Stimulated activated CD4-positive, alpha-beta T cell treated with anti-CD3 and anti-CD28 coated beads, Interleukin-4, amount 100 ng/mL, for 24 hours (primary cell): ENCODE results near the gene TRIM3.
A peak's percentile ranks its signal among the peaks of the same experiment; 100 is the strongest.

ENCODE experiments used
- DNase-seq: peaks from one replicate; pipeline ENCODE4 v3.0.0-alpha.2; 2020

TRIM3 gene

DNA sequence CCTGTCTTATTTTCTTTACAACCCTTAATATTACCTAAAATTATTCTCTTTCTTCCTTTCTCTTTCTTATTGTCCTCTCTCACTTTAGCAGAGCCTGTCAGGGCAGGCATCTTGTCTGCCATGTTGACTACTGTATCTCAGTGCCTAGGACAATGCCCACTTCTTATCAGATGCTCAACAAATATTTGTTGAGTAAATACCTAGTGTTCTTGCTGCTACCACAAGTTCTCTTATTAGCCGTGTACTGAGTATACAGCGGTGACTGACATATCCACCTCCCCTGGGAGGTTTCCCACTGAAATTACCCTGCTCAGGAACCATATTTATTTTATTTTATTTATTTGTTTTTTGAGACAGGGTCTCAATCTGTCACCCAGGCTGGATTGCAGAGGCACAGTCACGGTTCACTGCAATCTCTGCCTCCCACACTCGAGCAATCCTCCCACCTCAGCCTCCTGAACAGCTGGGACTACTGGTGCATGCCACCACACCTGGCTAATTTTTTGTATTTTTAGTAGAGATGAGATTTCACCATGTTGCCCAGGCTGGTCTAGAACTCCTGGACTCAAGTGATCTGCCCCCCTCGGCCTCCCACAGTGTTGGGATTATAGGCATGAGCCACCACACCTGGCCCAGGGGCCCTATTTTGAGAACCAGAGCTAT is 39.6 kb downstream of the TRIM3 start:
- no peak for DNase-seq

DNA sequence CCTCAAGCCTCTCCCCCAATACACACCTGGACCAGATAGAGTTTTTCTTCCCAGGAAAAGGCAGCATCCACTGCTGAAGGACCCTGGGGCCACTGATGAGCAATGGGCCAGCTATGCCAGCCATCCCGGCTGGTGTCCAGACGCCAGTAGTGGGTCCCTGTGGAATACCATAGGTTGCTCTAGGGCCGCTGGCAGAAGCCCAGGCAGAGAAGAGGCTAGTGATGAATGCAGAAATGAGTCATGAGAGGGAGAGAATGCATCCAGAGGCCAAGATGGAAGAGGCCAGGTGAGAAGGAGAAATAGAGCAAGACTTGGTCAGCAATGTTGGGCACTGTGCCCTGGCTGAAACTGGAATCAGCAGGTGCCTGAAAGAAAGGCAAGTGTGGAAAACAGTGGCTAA is 41.9 kb downstream of the TRIM3 start:
- no peak for DNase-seq

DNA sequence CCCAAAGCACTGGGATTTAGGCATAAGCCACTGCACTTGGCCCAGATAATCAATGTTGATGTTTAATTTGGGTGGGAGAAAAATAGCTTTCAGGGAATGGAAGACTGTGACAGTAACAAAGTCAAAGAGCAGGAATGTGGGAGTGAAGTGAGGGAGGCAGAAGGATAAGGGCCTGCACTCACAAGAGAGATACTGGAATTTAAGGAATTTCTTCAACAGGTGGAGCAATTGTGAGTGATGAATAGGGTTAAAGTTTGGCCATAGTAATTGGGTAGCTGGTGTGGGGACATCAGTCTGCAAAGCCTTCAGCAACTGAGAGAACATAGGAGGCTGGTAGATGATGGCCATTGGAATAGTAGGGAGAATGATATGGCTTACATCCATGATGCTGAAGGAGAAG is 46.2 kb downstream of the TRIM3 start:
- no peak for DNase-seq

DNA sequence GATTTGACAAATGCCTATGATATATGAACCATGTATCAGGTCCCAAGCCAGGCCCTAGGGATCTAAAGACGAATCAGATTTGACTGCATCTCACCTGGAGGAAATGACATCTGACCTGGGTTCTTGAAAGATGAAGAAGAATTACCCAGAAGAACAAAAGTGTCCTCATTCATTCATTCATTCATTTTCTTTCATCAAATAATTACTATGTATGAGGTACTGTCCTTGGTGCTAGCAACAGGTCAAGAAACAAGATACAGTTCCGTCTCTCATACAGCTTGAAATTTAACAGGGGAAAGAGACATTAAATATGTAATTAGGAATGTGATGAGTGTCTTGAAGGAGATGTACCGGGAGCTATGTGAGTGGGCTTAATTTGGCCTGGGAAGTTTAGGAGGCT is 53.1 kb downstream of the TRIM3 start:
- DNase-seq, result no peak

DNA sequence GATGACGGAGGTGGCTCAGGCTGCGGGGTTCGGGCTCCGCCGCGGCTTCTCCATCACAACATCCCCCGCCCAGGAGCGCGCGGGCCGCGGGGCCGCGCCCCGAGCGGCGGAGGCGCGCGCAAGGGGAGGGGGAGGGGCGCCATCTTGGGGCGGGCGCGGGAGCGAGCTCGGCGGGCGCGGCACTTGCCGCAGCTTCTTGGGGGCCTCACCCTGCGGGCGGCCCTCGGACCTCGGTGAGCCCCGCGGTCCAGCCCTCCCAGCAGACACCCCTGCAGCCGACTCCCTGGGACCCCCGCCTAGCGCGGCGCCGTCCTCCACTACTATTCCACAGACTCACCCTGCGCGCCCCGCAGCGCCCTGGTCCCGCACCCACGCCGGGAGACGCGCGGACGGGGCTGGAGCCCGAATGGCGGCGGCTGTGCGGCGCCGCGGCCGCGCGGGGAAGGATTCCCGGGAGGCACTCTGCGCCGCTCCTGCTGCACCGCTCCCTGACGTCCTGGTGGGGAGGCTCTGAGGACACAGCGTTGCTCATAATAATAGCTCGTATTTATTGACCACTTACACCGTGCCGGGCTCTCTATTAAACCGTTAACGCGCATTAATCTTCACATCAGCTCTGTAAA is 54.6 kb downstream of the TRIM3 start, which contains the start of gene APBB1:
Gene APBB1 (minus strand): TSS at position 86 of the 623 bp plus-strand sequence. CDS start 7,747 bp downstream, outside the sequence.
- DNase-seq, result peak; percentile 69

DNA sequence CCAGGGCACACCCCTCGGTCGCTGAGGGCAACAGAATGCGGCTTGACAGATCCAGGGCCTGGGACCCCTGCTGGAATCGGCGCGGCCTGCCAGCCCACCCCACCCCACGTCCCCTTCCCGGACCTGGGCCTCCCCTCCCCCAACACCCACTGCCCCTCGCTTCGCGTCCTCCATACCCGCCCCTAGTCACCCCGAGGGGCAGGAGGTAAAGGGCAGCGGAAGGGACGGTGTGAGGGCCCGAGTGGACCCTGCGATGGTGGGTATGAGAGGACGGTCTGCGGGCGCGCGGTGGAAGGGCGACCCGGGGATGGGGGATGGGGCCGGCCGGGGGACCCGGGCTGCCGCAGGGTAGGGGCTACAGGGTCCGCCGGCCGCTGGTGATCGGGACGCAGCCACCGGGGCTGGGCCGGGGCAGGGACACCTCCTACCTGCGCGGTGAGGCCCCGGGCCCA is 55.2 kb downstream of the TRIM3 start:
- no peak for DNase-seq

DNA sequence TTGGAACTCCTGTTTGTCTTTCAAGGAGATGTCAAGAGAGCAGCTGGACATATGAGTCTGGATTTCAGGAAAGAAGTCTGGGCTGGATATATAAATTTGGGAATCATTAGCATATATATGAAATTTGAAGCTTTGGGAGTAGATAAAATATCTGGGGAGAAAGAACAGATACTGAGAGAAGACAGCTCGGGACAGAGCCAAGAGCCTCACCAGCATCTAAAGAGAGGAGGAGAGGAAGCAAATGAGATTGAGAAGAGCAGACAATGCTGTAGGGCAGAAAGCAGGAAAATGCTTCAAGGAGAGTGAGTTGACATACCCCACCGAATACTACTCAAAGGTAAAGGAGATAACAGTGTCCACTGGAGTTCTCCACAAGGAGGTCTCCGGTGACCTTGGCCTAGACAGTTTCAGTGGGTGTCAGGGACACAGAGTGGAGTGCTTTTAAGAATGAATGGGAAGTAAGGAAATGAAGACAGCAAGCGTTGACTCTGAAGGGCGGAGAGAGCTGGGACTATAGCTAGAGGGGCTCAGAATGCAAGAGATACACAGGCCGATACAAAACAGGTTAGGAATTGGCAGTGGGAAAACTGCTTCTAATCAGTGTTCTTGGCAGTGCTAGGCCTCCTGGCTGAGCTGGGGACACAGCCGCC is 55.7 kb downstream of the TRIM3 start:
- DNase-seq, result no peak

DNA sequence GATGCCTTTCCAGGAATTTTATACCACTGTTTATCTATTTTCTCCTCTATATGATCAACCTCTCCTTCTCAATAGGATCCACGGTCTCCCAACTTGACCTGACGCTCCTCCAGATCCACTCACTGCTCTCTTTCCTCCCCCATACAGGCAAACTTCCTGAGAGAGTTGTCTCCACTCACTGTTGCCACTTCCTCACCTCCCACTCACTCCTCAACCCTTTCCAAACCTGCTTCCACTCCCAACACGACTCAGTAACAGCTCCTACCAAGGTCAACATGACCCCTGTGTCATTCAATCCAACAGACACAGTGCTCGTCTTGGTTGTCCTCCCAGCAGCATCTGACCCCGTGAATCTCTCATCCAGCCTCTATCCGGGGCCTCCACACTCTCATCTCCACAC is 57.9 kb downstream of the TRIM3 start:
- DNase-seq, result no peak

DNA sequence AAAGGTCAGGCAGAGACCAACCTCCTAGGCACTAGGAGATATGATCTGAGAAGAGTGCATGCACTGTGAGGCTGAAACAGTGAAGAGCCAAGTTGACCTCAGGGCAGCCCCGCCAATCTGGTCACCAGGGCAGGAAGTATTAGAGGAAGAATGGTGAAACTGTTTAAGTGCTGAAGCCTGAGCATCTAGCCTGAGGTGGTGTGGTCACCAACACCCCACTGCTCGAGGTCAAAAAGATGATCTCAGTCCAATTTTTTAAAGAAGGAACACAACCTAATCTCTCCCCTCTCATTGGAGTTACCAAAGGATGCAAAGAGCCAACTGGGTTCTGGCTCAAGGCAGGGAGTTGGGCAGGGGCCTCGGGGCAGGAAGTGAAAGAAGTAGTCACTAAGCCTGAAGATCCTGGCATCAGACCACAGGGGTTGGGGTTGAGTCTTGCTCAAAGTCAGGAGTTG is 58.8 kb downstream of the TRIM3 start:
- DNase-seq, result no peak

DNA sequence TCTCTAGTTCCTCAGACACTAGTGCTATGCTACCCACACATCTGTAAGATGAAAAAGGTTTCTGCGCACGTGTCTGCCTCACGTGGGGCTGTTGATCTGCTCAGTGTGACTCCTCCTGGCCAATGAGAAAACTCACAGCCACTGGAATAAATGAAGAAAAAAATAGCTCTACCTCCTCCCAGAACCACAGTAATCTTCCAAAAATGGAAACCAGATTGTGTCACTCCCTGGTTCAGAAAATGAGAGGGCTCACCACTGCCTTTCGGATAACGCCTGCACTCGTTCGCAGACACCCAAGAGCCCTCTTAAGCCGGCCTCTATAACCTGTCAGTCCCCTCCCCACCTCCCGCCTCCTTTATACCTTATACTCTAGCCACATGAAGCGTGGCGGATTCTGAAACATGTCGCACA is 59.9 kb downstream of the TRIM3 start:
- peak; percentile 74 for DNase-seq

DNA sequence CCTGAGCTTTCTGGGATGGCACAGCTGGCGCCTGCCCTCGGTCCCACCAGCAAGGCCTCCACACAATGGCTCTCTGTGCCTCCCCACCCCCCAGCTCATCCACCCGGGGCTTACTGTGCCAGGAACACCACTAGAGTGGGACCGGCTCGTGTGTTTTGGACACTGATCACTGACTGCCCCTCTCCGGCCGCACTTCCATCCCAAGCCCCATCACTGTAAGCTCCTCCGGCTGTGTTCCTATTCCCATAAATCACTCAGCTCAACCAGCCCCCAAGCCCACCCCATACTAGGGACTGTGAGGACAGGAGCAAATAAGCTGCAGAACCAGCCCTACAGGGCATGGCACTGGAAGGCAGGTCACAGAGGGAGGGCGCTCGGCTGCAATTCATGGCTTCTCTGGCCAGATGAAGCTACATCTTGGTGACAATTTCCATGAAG is 62.1 kb downstream of the TRIM3 start:
- no peak for DNase-seq

DNA sequence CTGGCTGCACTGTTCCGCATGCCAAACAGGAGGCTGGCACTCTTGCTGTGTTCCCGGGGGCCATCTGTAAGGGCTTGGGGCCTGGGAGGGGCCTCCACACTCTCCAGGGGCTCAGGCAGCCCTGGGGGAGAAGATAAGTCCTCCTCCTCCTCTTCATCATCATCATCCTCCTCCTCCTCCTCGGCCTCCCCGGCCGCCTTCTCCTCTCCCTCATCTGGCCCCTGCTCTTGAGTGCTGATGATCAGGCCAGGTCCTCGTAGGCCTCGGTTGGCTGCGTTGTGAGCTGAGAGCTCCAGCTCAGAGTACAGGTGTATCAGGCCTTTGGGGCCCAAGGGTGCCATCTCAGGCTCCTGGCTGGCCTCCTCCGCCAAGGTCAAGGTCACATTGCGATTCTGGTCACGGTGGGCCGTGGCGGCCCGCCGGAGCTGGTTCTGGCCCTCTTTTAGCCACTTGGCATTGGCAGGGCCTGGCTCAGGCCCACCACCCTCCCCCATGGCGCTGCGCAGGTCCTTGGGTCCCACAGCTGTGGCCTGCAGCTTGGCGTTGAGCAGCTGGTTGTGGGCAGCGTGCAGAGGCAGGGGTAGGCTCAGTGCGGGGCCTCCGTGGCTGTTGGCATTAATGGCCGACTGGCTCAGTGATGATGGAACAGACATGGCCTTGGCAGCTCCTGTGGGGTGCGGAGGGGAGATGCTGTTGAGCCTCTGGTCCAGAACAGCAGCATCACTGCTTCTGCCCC is 62.9 kb downstream of the TRIM3 start:
- DNase-seq, result no peak

DNA sequence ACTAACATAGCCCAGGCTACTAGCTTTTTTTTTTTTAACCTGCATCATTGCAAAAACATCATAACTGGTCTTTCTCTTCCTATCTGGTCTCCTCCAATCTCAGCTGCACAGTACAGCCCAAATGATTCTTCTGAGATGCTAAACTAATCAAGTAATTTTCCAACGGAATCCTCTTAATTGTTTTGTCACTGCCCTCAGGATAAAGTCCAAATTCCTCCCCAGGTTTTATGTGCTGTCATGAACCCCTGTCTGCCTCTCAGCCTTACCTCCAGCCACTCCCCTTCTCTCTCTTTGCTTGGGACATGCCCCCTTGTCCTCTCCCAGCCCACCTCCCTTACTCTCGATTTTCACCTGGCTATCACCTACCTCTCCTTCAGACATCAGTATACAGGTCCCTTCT is 67.4 kb downstream of the TRIM3 start:
- no peak for DNase-seq

DNA sequence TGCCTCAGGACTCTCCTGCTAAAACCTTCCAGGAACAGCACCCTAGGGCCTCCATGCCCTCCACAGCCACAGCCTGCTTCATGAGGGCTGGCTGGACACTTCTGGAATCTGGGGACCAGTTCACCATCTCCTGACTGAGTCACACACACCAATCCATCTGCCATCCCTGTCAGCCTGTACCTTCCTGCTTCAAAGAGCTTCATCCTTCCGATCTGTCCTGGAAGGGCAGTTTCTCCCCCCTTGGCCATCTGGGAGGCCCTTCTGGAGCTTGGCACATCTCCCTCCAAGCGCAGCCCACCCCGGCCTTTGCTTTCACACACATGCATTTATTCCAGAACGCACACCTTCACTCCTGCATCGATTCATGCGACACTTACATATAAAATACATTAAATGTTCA is 67.9 kb downstream of the TRIM3 start:
- no peak for DNase-seq

DNA sequence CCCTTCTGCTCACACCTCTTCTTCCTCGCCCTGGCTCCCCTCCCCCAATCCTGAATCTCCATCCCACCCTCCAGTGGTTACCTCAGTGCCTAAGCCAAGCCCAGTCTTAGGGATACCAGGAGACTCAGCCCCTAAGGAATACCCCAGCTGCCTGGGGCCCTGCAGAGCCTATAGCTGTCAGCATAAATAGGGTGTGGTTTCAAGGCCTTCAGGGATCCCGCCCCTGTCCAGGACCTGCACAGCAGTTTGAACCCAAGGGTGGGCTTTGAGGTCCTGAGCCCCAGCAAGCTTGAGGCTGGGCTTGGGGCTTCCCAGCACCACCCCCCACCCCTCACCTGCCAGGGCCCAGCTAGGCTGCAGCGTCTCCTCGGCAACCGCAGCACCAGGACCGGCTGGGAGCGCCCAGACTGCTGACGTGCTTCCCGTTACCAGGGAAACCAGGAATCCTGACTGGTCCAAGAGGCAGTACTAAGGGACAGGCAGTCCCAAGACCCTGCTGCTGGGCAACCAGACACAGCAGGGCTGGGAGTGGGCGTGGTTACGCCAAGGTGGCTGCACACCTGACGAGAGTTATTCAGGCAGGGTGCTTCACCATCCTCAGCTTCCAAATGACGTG is 68.6 kb downstream of the TRIM3 start:
- DNase-seq, result no peak

DNA sequence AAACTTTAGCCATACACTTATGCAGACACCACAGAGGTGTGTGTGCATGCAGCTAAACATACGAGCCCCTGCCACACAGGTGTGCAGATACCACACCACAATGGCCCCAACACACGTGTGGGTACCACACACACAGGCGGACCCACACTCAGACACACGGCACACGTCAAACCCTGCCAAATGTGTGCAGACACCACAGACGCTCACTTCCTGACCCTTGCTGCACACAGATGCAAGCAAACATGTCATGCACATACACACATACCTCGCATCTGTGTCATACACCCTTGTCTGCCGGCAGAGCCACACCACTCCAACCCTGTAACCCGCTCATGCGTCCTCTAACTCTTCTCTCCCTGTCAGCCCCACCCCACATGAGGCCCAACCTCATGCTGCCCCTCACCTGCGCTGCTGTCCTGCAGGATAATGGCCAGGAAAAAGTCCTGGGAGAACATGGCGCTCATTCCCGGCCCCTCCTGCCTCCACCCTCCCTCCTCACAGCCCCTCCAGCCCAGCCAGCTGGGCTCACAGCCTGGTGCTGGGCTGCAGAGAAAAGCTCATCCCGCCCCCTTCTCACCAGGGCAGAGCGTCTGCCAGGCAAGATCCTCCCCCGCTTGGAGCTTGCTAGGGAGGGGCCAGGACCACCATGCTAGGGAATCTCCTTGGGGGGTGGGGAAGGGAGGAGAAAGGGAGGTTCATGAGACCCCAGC is 69.2 kb downstream of the TRIM3 start:
- DNase-seq, result no peak

DNA sequence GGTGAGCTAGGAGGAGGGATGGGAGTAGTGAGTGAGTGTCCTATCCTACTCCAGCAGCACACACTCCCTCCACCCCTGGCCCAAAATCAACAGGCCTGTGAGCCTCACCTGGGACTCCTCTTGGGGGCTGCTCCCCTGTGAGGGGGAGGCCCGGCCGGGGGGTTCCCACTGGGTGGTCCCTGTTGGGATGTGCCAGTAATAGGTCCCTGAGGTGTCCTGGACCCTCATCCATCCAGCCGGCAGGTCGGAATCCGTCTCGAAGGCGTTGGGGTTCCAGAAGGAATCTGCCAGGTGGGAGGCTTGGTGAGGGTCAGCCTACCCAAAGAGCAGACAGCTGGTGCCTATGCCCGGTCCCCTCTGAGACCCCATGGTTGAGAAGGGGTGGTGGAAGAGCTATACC is 70.2 kb downstream of the TRIM3 start:
- DNase-seq, result no peak

DNA sequence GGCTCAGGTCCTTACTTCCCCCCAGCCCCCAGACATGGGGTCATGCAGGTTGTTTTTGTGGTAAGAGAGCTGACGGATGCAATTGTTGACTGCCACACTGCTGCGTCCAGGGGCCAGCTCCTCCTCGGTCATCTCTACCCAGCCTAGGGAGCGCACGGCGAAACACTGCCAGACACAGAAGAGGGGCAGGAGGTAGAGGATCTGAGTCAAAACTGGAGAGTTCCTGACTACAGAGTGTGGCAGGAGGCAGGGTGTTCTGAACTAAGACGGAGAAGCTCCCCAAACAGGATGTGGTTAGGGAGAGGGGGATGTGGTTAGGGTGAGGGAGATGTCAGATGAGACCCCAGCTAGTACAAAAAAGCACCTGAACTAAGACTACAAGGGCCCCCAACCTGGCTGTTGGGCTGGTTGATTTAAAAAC is 71.2 kb downstream of the TRIM3 start:
- peak; percentile 67 for DNase-seq

DNA sequence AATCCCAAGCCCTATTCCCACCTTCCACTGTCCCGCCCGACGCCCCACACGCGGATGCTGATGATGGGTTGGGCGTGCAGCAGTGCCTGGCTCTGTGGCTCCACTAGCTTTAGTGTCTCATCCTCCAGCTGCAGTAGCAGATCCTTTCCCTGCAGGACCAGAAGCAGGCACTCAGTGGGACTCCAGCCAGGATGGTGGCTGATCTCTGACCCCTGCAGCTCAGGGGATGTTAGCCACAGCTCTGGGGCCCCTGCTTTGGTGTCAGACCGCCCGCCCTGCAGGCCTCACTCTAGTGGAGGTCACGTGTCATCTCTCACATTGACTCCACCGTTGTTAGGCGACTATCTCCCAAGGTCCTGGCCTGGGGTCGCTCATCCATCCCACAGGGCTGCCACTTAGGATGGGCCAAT is 71.7 kb downstream of the TRIM3 start:
- DNase-seq, result no peak

DNA sequence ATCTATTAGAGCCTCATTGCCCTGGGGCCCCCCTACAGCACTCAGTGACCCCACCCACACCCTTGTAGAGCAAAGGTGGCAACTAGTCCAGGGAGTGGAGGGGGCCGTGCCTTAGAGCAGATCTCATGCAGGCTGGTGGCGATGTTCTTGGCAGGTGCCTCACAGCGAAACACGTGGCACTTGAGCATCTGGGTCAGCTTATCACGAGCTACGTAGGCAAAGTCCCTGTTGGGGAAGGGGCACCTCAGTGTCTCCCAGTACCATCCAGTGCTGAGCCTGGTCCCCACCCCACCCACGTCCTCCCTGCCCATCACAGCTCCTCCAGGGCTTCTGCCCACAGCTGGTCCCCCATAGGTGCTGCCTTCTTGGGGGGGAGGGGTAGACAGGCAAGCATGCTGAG is 72.3 kb downstream of the TRIM3 start:
- no peak for DNase-seq

DNA sequence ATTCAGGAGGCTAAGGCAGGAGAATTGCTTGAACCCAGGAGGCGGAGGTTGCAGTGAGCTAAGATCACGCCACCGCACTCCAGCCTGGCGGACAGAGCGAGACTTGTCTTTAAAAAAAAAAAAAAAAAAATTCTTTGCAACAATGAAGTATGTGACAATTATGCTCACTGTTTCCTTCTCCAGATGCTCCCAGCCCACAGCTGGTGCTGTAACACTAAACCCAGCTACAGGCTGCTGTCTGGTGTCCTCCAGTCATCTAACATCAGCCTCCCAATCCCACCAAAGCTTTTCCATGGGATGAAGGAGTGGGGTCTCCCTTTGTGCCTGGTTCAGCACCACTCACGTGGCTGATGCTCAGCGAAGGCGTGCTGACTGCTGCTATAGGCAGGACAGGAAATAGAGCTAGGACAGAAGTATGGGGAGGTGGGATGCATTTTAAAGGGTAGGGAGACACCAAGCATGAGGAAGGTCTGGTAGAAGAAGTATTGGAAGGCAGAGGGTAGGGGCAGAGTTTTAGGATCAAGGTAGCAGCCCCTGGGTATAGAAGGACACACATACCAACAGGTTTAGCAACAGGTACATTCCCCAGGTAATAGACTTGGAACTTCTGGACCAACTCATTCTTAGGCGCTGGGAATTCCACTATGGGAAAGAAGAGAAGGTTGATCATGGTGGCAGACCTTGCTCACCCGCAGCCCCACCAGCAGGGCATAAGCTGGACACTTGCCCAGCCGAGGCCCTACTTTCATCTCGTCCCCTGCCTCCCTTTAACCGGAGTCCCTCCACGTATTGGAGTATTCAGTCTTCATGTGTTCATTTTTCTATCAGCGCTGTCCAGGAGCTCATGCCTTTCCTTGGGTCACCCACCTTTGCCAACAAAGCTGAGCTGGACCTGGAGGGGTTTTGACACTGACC is 73.1 kb downstream of the TRIM3 start:
- no peak for DNase-seq
